Activated effector memory CD4-positive, alpha-beta T cell treated with anti-CD3 and anti-CD28 coated beads, Interleukin-2, amount 50 U/mL, for 16 hours (primary cell): ENCODE data around the gene TNS1.

Experiments used
- DNase-seq: peaks from one replicate; pipeline ENCODE4 v3.0.0-alpha.2; 2020

The TNS1 gene

GRCh38 chr2:217909156-217909820, 93.5 kb downstream of the TNS1 start:
- no peak for DNase-seq

GRCh38 chr2:217908544-217908943, 94.3 kb downstream of the TNS1 start:
- DNase-seq = no peak

DNA sequence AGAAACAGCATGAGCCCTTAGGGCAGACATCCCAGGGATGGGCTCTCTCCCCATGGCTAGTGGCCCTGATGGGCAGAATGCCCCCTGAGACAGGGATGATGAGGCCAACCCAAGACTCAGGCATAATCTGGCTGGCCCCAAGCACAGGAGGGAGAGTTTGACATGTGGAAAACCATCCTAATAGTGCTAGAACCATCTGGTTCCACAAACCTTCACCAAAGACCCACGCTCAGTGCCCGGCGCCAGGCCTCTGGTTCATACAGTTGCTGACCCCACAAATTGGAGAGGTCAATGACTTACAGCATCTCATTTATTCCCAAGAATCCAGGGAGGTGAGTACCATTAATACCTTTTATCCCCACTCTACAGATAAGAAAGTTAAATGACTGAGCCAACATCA, 95.5 kb downstream of the TNS1 start:
- no peak for DNase-seq

DNA sequence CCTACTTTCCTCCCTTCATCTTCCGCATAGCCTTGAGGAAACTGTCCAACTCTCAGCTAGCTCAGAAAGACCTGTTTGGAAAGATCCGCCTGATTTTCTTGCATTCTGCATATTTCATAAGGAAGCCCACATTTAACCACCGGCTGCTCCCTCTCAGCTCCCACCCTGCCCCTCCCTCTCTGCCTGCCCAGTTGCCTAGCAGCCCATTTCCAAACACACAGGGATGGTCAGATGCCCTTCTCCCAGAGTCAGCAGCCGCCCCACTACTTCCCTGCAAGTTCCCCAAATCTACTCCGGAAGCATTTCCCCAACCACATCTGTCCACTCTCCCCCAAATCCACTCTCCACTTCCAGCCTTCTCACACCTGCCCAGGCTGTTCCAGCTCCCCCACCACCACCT, 96.0 kb downstream of the TNS1 start:
- DNase-seq = no peak

DNA sequence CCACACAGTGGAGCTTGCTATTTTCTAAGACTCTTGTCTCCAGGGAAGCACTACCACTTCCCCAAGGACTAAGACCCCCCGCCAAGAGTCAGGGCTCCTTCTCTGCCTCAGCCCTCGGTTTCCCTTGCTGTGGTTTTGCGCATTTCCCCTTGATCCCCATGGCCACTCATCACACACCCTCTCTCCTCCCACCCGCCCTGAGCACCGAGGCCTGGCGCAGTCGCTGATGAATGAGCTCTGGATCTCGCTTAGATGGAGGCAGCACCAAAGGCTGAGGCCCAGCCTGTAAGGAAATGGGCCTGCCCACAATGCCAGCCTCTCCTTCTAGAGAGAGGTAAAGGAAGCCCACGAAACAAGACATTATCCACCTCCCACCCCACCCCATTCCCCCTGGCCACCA, 96.9 kb downstream of the TNS1 start:
- no peak for DNase-seq

GRCh38 chr2:217905395-217905794, 97.4 kb downstream of the TNS1 start:
- no peak for DNase-seq

DNA sequence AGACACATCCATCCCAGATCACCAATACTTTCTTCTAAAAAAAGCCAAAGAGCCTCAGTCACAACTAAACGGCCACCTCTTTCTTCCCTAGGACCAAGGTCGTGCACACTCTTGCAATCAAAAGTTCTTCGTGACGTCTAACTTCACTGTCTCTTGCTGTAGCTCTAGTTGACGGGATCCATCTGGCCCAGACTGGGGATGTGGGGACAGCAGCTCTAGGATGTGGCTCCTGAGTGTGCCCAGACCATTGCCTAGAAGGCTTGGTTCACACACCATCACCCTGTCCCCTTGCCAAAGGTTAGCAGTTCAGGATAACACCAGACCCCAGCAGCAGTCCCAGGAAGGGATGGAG, 98.2 kb downstream of the TNS1 start:
- DNase-seq = no peak

- DNase-seq = no peak
Observed at GRCh38 chr2:217903859-217904613, 98.8 kb downstream of the TNS1 start.

GRCh38 chr2:217903142-217903858, 99.5 kb downstream of the TNS1 start:
- no peak for DNase-seq

GRCh38 chr2:217902379-217903141, 100.2 kb downstream of the TNS1 start:
- DNase-seq = no peak

DNA sequence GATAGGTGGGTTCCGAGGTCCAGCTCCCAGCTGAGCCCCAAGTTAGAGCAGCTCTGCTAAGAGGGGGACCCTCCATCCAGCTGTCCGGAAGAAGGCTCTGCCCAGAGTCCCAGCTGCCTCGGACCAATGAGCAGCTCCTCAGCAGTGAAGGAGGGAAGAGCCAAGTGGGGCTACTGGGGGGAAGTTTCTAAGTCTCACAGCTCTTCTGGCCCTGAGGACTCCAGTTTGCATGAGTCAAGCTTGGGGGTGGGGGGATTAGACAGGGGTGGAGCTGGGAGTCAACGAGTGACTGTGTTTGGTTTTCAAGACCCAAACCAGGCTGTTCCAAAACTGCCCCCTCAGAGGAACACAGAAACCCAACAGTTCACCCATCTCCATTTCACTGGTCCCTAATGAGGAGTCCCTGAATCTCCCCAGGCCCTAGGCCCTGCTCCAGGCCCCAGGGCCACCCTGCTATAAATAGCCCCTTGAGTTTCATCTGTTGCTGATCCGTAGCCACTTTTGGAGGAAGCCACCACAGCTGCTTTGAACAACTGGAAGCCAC, 100.9 kb downstream of the TNS1 start:
- no peak for DNase-seq

DNA sequence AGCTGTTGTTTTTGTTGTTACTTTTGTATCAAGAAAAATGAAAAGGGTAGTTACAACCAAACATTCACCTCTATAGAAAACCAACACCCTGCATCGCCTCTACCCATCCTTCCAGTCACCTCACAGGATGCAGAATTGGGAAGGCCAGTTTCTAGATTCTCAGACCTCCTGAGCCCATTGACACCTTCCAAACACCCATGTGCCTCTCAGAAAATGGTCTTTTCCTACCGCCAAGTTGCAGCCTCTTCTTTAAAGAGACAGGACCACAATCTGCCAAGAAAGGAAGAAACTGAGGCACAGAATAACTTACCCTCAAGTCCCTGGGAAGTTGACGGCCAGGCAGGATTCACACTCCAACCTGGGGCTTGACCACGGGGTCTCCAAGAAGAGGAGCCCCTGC, 101.4 kb downstream of the TNS1 start:
- DNase-seq = no peak

DNA sequence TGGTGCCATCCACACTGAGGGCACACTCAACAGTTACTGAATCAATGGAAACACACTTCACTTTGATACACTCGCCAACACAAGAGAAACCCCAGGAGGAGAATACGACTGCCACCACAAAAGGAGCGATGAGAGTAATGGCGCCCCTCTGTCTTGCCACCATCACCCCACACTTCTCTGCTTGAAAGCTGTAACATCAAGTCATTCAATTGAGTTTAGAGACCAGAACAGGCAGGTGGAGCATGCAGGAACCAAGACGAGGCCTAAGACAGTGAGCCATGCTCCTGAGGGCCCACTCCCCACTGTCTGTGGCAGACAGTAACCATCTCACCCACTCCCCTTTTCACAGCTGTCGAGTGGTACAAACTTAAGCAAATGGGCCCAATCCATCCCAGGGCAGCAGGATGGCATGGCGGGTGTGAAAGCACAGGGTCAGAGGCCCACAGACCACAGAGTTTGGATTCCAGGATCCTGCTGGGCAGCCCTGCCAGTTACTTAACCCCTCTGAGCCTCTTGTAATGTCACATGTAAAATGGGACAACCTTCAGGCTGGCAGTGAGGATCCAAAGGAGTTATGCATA, 101.9 kb downstream of the TNS1 start:
- no peak for DNase-seq

- DNase-seq = no peak
Observed at GRCh38 chr2:217900010-217900779, 102.6 kb downstream of the TNS1 start.

DNA sequence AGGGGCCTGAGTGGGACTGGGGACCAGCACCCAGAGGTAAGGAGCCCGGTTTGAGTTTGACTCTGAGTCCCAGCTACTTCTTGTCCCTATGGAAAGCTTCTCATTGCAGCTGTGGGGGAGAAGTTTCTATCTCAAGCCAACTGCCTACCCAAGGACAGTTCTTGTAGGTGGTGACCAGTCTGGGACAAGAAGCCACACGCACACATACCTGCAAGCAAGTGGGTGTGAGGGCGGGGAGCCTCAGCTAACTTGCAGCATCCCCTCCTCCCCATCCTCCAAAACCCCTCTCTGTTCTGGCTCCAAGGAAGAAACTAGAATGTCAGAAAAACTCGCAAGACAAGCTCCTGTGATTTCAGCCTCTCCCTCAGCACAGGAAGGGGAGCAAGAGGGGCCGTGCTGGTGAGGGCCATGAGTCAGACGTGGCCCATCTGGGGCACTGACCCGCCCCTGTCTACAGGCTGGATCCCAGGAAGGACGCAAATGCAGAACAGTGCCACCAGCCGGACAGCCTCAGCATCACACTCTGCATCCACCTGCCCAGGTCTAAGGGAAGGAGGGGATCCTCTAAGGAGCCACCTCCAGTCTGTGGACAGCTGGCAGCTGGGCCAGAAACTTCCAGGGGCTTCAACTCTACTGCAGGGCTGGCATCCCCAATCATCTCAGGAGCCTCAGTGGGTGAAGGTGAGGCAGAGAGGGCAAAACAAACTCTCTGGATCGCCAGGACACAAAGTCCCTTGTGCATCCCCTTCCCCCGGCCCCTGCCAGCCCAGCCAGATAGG, 103.4 kb downstream of the TNS1 start:
- no peak for DNase-seq

DNA sequence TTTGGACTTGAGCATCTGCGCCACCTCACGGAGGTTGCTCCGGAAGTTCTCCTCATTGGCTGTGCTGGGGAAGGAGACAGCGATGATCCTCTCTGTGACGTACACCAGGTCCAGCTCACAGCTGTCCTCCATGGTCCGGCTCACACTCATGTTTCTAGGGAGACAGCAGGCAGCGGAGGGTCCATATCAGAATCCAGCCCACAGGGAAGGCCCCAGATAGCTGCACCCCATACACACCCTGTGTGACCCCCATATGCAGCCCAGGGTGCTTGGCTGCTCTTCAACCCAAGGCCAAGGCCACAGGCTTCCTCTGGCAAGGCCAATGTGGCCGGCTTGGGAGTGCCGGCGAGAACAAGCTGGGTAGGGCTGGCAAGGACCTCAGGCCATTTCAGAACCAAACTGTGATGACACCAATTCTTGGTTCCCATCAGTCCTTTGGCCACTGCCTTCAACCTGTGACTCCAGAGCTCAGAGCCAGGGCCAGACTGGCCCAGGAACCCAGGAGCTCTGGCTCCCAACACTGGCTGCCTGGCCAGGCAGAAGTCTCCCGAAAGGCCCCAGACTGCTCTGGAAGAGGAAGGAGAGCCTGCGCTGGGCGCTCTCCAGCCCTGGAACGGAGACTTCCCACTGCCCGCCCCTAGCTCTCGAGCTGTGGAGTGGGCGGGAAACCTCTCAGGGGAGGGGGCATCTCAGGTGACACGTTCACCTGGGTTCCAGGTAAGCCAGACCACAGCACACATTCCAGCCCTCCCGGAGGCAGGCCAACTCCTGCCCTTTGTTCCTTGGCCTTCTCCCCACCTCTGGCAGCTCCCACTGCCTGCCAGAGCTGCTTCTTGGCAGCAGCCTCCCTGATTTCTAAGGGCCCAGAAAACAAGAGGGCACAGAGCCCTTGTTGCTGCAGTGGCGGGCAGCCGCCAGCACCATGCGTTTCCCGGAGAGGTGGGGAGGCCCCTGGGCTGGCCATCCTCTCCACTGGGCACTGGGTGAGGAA, 104.7 kb downstream of the TNS1 start:
- no peak for DNase-seq

GRCh38 chr2:217897091-217897715, 105.6 kb downstream of the TNS1 start:
- DNase-seq = no peak

- no peak for DNase-seq
Observed at GRCh38 chr2:217895070-217895635, 107.6 kb downstream of the TNS1 start.

- DNase-seq = no peak
Observed at GRCh38 chr2:217893440-217893839, 109.4 kb downstream of the TNS1 start.
